ENCODE results near the gene KRT5.
"Not testable (repeated sequence)": the region's sequence is repeated elsewhere in the genome, so short reads cannot be mapped to it uniquely, and the experiment has no call there.

The KRT5 gene

GRCh38 chr12:52500574-52500973 lies 19.6 kb downstream of the KRT5 start:
- intact Hi-C loops (cut with micrococcal nuclease); H3K4me1 Mint-ChIP-seq (ENCODE audit: low read depth); H3K9me3 Mint-ChIP-seq; H3K4me3 Mint-ChIP-seq; H3K36me3 Mint-ChIP-seq (ENCODE audit: low read depth); H3K27ac Mint-ChIP-seq: not testable (repeated sequence)
- H3K27me3 Mint-ChIP-seq, result peaks cover 11% of the 10 kb centered on the region

GRCh38 chr12:52499806-52500560 lies 20.2 kb downstream of the KRT5 start:
- Mint-ChIP-seq H3K27me3 (peaks cover 9% of the 10 kb centered on the region), H3K4me3 (no peak overlapping the region), H3K27ac (no peak overlapping the region), H3K9me3 (peaks cover 7% of the 10 kb centered on the region), H3K36me3 (ENCODE audit: low read depth) (no peaks in the 10 kb centered on the region), H3K4me1 (ENCODE audit: low read depth) (peaks cover 7% of the 10 kb centered on the region)
- intact Hi-C loops (cut with micrococcal nuclease), result no loop called here

GRCh38 chr12:52498946-52499345 lies 21.2 kb downstream of the KRT5 start:
- intact Hi-C loops (cut with micrococcal nuclease), result no loop called here
- peaks cover 6% of the 10 kb centered on the region for H3K27me3 Mint-ChIP-seq

GRCh38 chr12:52497975-52498374 lies 22.2 kb downstream of the KRT5 start:
- no peak overlapping the region for H3K27ac Mint-ChIP-seq
- peaks cover 17% of the 10 kb centered on the region for H3K4me1 Mint-ChIP-seq (ENCODE audit: low read depth)
- H3K9me3 Mint-ChIP-seq, result peaks cover 7% of the 10 kb centered on the region
- H3K27me3 Mint-ChIP-seq, result peaks cover 10% of the 10 kb centered on the region
- H3K36me3 Mint-ChIP-seq (ENCODE audit: low read depth), result no peaks in the 10 kb centered on the region
- intact Hi-C loops (cut with micrococcal nuclease), result no loop called here
- no peak overlapping the region for H3K4me3 Mint-ChIP-seq

More at GRCh38 chr12:52498946-52499345, 21.2 kb downstream of the KRT5 start:
- Mint-ChIP-seq H3K9me3 (peaks cover 7% of the 10 kb centered on the region), H3K27ac (no peak overlapping the region), H3K36me3 (ENCODE audit: low read depth) (no peaks in the 10 kb centered on the region), H3K4me3 (no peak overlapping the region), H3K4me1 (ENCODE audit: low read depth) (peaks cover 17% of the 10 kb centered on the region)

- no peaks in the 10 kb centered on the region for H3K36me3 Mint-ChIP-seq (ENCODE audit: low read depth)
- intact Hi-C loops (cut with micrococcal nuclease), result no loop called here
- no peak overlapping the region for H3K4me3 Mint-ChIP-seq
- peaks cover 17% of the 10 kb centered on the region for H3K4me1 Mint-ChIP-seq (ENCODE audit: low read depth)
- peaks cover 13% of the 10 kb centered on the region for H3K27me3 Mint-ChIP-seq
- no peaks in the 10 kb centered on the region for H3K9me3 Mint-ChIP-seq
- H3K27ac Mint-ChIP-seq, result no peak overlapping the region
These were observed 23.6 kb downstream of the KRT5 start for GRCh38 chr12:52496590-52497071.

GRCh38 chr12:52496054-52496453 lies 24.1 kb downstream of the KRT5 start:
- H3K36me3 Mint-ChIP-seq (ENCODE audit: low read depth), result no peaks in the 10 kb centered on the region
- intact Hi-C loops (cut with micrococcal nuclease), result no loop called here

GRCh38 chr12:52495389-52495788 lies 24.8 kb downstream of the KRT5 start:
- intact Hi-C loops (cut with micrococcal nuclease), result no loop called here
- H3K4me3 Mint-ChIP-seq, result no peak overlapping the region
- no peaks in the 10 kb centered on the region for H3K36me3 Mint-ChIP-seq (ENCODE audit: low read depth)
- peaks cover 19% of the 10 kb centered on the region for H3K27me3 Mint-ChIP-seq
- no peaks in the 10 kb centered on the region for H3K9me3 Mint-ChIP-seq
- no peak overlapping the region for H3K27ac Mint-ChIP-seq
- H3K4me1 Mint-ChIP-seq (ENCODE audit: low read depth), result peaks cover 17% of the 10 kb centered on the region

More at GRCh38 chr12:52496054-52496453, 24.1 kb downstream of the KRT5 start:
- Mint-ChIP-seq H3K9me3 (no peaks in the 10 kb centered on the region), H3K4me1 (ENCODE audit: low read depth) (peaks cover 17% of the 10 kb centered on the region), H3K27me3 (peaks cover 17% of the 10 kb centered on the region), H3K27ac (no peak overlapping the region), H3K4me3 (no peak overlapping the region)

- no peak overlapping the region for H3K4me3 Mint-ChIP-seq
These were observed 25.7 kb downstream of the KRT5 start for GRCh38 chr12:52494518-52494917.

GRCh38 chr12:52494100-52494499 lies 26.1 kb downstream of the KRT5 start:
- H3K27me3 Mint-ChIP-seq, result peaks cover 20% of the 10 kb centered on the region
- no peak overlapping the region for H3K27ac Mint-ChIP-seq
- no peak overlapping the region for H3K4me3 Mint-ChIP-seq
- intact Hi-C loops (cut with micrococcal nuclease), result no loop called here
- peaks cover 17% of the 10 kb centered on the region for H3K4me1 Mint-ChIP-seq (ENCODE audit: low read depth)
- no peaks in the 10 kb centered on the region for H3K9me3 Mint-ChIP-seq
- no peaks in the 10 kb centered on the region for H3K36me3 Mint-ChIP-seq (ENCODE audit: low read depth)

More at GRCh38 chr12:52494518-52494917, 25.7 kb downstream of the KRT5 start:
- Mint-ChIP-seq H3K27me3 (peaks cover 20% of the 10 kb centered on the region), H3K27ac (no peak overlapping the region), H3K36me3 (ENCODE audit: low read depth) (no peaks in the 10 kb centered on the region), H3K4me1 (ENCODE audit: low read depth) (peaks cover 17% of the 10 kb centered on the region), H3K9me3 (no peaks in the 10 kb centered on the region)
- intact Hi-C loops (cut with micrococcal nuclease), result no loop called here

GRCh38 chr12:52493172-52493571 lies 27.0 kb downstream of the KRT5 start, which contains the start of gene KRT6A:
Gene KRT6A, minus strand, starts transcription at chr12:52493257. Its CDS starts 69 bp downstream, at chr12:52493188.
- peaks cover 20% of the 10 kb centered on the region for H3K27me3 Mint-ChIP-seq
- peaks cover 17% of the 10 kb centered on the region for H3K4me1 Mint-ChIP-seq (ENCODE audit: low read depth)
- no peaks in the 10 kb centered on the region for H3K9me3 Mint-ChIP-seq

GRCh38 chr12:52492405-52492804 lies 27.8 kb downstream of the KRT5 start:
- Mint-ChIP-seq H3K27me3 (peaks cover 17% of the 10 kb centered on the region), H3K4me1 (ENCODE audit: low read depth) (peaks cover 17% of the 10 kb centered on the region)
- intact Hi-C loops (cut with micrococcal nuclease); H3K27ac Mint-ChIP-seq; H3K4me3 Mint-ChIP-seq; H3K36me3 Mint-ChIP-seq (ENCODE audit: low read depth); H3K9me3 Mint-ChIP-seq: not testable (repeated sequence)

More at GRCh38 chr12:52493172-52493571, 27.0 kb downstream of the KRT5 start, which contains the start of gene KRT6A:
- intact Hi-C loops (cut with micrococcal nuclease), result no loop called here
- no peaks in the 10 kb centered on the region for H3K36me3 Mint-ChIP-seq (ENCODE audit: low read depth)
- no peak within 1 kb of the TSS for H3K27ac Mint-ChIP-seq
- no peak within 1 kb of the TSS for H3K4me3 Mint-ChIP-seq

GRCh38 chr12:52491495-52491894 lies 28.7 kb downstream of the KRT5 start:
- H3K27ac Mint-ChIP-seq, H3K4me3 Mint-ChIP-seq: not testable (repeated sequence)

GRCh38 chr12:52488736-52489135 lies 31.5 kb downstream of the KRT5 start:
- Mint-ChIP-seq H3K36me3 (ENCODE audit: low read depth) (no peaks in the 10 kb centered on the region), H3K27me3 (peaks cover 30% of the 10 kb centered on the region), H3K9me3 (peaks cover 11% of the 10 kb centered on the region), H3K4me1 (ENCODE audit: low read depth) (no peaks in the 10 kb centered on the region), H3K27ac (no peak overlapping the region), H3K4me3 (no peak overlapping the region)
- intact Hi-C loops (cut with micrococcal nuclease), result no loop called here

More at GRCh38 chr12:52491495-52491894, 28.7 kb downstream of the KRT5 start:
- H3K36me3 Mint-ChIP-seq (ENCODE audit: low read depth); H3K9me3 Mint-ChIP-seq; intact Hi-C loops (cut with micrococcal nuclease): not testable (repeated sequence)
- Mint-ChIP-seq H3K4me1 (ENCODE audit: low read depth) (peaks cover 17% of the 10 kb centered on the region), H3K27me3 (peaks cover 19% of the 10 kb centered on the region)

GRCh38 chr12:52487744-52488443 lies 32.3 kb downstream of the KRT5 start:
- H3K4me3 Mint-ChIP-seq; H3K27ac Mint-ChIP-seq; intact Hi-C loops (cut with micrococcal nuclease); H3K36me3 Mint-ChIP-seq (ENCODE audit: low read depth); H3K4me1 Mint-ChIP-seq (ENCODE audit: low read depth): not testable (repeated sequence)
- Mint-ChIP-seq H3K27me3 (peaks cover 31% of the 10 kb centered on the region), H3K9me3 (peaks cover 11% of the 10 kb centered on the region)
